ENCODE data around the gene SPATA33.

- TF ChIP-seq, protein P1, sequence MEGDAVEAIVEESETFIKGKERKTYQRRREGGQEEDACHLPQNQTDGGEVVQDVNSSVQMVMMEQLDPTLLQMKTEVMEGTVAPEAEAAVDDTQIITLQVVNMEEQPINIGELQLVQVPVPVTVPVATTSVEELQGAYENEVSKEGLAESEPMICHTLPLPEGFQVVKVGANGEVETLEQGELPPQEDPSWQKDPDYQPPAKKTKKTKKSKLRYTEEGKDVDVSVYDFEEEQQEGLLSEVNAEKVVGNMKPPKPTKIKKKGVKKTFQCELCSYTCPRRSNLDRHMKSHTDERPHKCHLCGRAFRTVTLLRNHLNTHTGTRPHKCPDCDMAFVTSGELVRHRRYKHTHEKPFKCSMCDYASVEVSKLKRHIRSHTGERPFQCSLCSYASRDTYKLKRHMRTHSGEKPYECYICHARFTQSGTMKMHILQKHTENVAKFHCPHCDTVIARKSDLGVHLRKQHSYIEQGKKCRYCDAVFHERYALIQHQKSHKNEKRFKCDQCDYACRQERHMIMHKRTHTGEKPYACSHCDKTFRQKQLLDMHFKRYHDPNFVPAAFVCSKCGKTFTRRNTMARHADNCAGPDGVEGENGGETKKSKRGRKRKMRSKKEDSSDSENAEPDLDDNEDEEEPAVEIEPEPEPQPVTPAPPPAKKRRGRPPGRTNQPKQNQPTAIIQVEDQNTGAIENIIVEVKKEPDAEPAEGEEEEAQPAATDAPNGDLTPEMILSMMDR (IDR thresholded peaks at IDR 0.05 in 4 of 5, conservative IDR thresholded peaks at IDR 0.05 in 1 of 5): no peak
- no peak for TF ChIP-seq POLR2A (IDR thresholded peaks at IDR 0.05)
These were observed 38.4 kb downstream of the SPATA33 start for GRCh38 chr16:89695875-89696669.
